DOHH2 (cell line): ENCODE results near the gene MRPS18C.
"Not testable (repeated sequence)": the region's sequence is repeated elsewhere in the genome, so short reads cannot be mapped to it uniquely, and the experiment has no call there.

Source experiments
- H3F3A ChIP-seq: fragments of 200-600 bp; sonication (generic), shearing (Covaris generic); 2 replicates; pipeline ENCODE4 v1.6.0; 2016; ENCODE audit warnings: antibody characterized with exemption, mild to moderate bottlenecking; ENCODE audit not compliant: control insufficient read depth, insufficient read depth
- H3K27ac ChIP-seq: fragments of 200-600 bp; sonication (generic); 2 replicates; pipeline ENCODE4 v1.5.1; 2014; ENCODE audit warnings: low read depth, mild to moderate bottlenecking, low read length, moderate library complexity
- H3K27me3 ChIP-seq: fragments of 200-600 bp; sonication (generic); 2 replicates; pipeline ENCODE4 v1.6.1; 2014; ENCODE audit warnings: mild to moderate bottlenecking, low read length, mixed read lengths; ENCODE audit not compliant: control insufficient read depth
- H3K36me3 ChIP-seq: fragments of 200-600 bp; sonication (generic); 2 replicates; pipeline ENCODE4 v1.6.1; 2014; ENCODE audit warnings: mild to moderate bottlenecking, low read length, moderate library complexity, mixed read lengths; ENCODE audit not compliant: control insufficient read depth
- H3K4me1 ChIP-seq: fragments of 200-600 bp; sonication (generic); 2 replicates; pipeline ENCODE4 v1.6.1; 2014; ENCODE audit warnings: mild to moderate bottlenecking, low read length, mixed read lengths; ENCODE audit not compliant: control insufficient read depth
- H3K4me2 ChIP-seq: fragments of 200-600 bp; sonication (generic); 2 replicates; pipeline ENCODE4 v1.6.0; 2014; ENCODE audit warnings: mild to moderate bottlenecking, low read length, moderate library complexity
- H3K4me3 ChIP-seq: fragments of 200-600 bp; sonication (generic); 2 replicates; pipeline ENCODE4 v1.5.1; 2014; ENCODE audit warnings: mild to moderate bottlenecking, low read length, mixed read lengths
- H3K79me2 ChIP-seq: fragments of 200-600 bp; sonication (generic); 2 replicates; pipeline ENCODE4 v1.6.1; 2014; ENCODE audit warnings: mild to moderate bottlenecking, low read length, mixed read lengths; ENCODE audit not compliant: control insufficient read depth
- H3K9me2 ChIP-seq: fragments of 200-600 bp; sonication (generic); replicated peaks from 2 replicates; pipeline ENCODE4 v1.6.1; 2014; ENCODE audit warnings: mild to moderate bottlenecking, low read length, mixed read lengths; ENCODE audit not compliant: control insufficient read depth
- H3K9me3 ChIP-seq: fragments of 200-600 bp; sonication (generic); 2 replicates; pipeline ENCODE4 v1.6.1; 2014; ENCODE audit warnings: antibody characterized with exemption, low read length, mixed read lengths; ENCODE audit not compliant: control insufficient read depth, insufficient read depth
- H4K20me1 ChIP-seq: fragments of 200-600 bp; sonication (generic); 2 replicates; pipeline ENCODE4 v1.6.0; 2014; ENCODE audit warnings: low read depth, mild to moderate bottlenecking, antibody characterized with exemption, low read length, moderate library complexity; ENCODE audit not compliant: control insufficient read depth, insufficient read depth
- CTCF ChIP-seq: fragments of 200-600 bp; sonication (generic); IDR thresholded peaks from one replicate; pipeline ENCODE4 v1.5.1; 2014; ENCODE audit warnings: antibody characterized with exemption, mild to moderate bottlenecking, low read depth, low read length; ENCODE audit not compliant: poor library complexity, severe bottlenecking
- EZH2phosphoT487 ChIP-seq: fragments of 200-600 bp; sonication (generic); IDR thresholded peaks from 2 replicates; pipeline ENCODE4 v1.6.1; 2017; ENCODE audit warnings: borderline replicate concordance, mild to moderate bottlenecking, antibody characterized with exemption, low read length, moderate library complexity, mixed read lengths

Gene MRPS18C

GRCh38 chr4:83498187-83498586 is 42.3 kb downstream of the MRPS18C start:
- H3K27me3 ChIP-seq, result no peaks in the 10 kb centered on the region
- no peak overlapping the region for H3K4me2 ChIP-seq
- no peaks in the 10 kb centered on the region for H3K36me3 ChIP-seq
- H3K79me2 ChIP-seq, result no peaks in the 10 kb centered on the region
- no peaks in the 10 kb centered on the region for H3F3A ChIP-seq
- TF ChIP-seq CTCF (no peak), EZH2phosphoT487 (no peak)
- H3K4me1 ChIP-seq, result no peaks in the 10 kb centered on the region
- H3K9me3 ChIP-seq, result no peaks in the 10 kb centered on the region
- no peak overlapping the region for H3K4me3 ChIP-seq
- no peaks in the 10 kb centered on the region for H3K9me2 ChIP-seq
- no peaks in the 10 kb centered on the region for H4K20me1 ChIP-seq
- no peak overlapping the region for H3K27ac ChIP-seq

GRCh38 chr4:83501671-83502070 is 45.8 kb downstream of the MRPS18C start:
- not testable (repeated sequence) for H3K4me2 ChIP-seq, H3K9me2 ChIP-seq, H3K9me3 ChIP-seq, H3K79me2 ChIP-seq, H3K36me3 ChIP-seq, H4K20me1 ChIP-seq, H3F3A ChIP-seq, H3K4me1 ChIP-seq, H3K27me3 ChIP-seq, H3K4me3 ChIP-seq, H3K27ac ChIP-seq

- no peaks in the 10 kb centered on the region for H3K9me2 ChIP-seq
- H3K27ac ChIP-seq, result no peak overlapping the region
- no peaks in the 10 kb centered on the region for H4K20me1 ChIP-seq
- no peak for TF ChIP-seq CTCF
- TF ChIP-seq EZH2phosphoT487, result no peak
- H3K36me3 ChIP-seq, result no peaks in the 10 kb centered on the region
- H3K4me1 ChIP-seq, result peaks cover 8% of the 10 kb centered on the region; the same call in 1 of the 2 replicates
- H3K79me2 ChIP-seq, result no peaks in the 10 kb centered on the region
- no peaks in the 10 kb centered on the region for H3K9me3 ChIP-seq
- no peaks in the 10 kb centered on the region for H3K27me3 ChIP-seq
- H3F3A ChIP-seq, result no peaks in the 10 kb centered on the region
- no peak overlapping the region for H3K4me3 ChIP-seq
- no peak overlapping the region for H3K4me2 ChIP-seq
Observed at GRCh38 chr4:83503974-83504373, 48.1 kb downstream of the MRPS18C start.

GRCh38 chr4:83504503-83504902 is 48.6 kb downstream of the MRPS18C start:
- H3K27ac ChIP-seq, result no peak overlapping the region

More at GRCh38 chr4:83504503-83504902, 48.6 kb downstream of the MRPS18C start:
- Histone ChIP-seq H3K9me3 (no peaks in the 10 kb centered on the region), H3K27me3 (no peaks in the 10 kb centered on the region), H3K9me2 (no peaks in the 10 kb centered on the region), H3K4me2 (no peak overlapping the region), H3K4me3 (no peak overlapping the region), H3K36me3 (no peaks in the 10 kb centered on the region), H3F3A (no peaks in the 10 kb centered on the region), H4K20me1 (no peaks in the 10 kb centered on the region), H3K79me2 (no peaks in the 10 kb centered on the region), H3K4me1 (peaks cover 8% of the 10 kb centered on the region; the same call in 1 of the 2 replicates)
- TF ChIP-seq CTCF (no peak), EZH2phosphoT487 (no peak)
